GM18517 (cell line): ENCODE measurements around the gene BCAM.
A peak's percentile ranks its signal among the peaks of the same experiment; 100 is the strongest.
"Not testable (repeated sequence)": the region's sequence is repeated elsewhere in the genome, so short reads cannot be mapped to it uniquely, and the experiment has no call there.

ENCODE experiments used
- ATAC-seq: cut with Tn5 transposase; IDR thresholded peaks from one replicate; pipeline ENCODE4 v1.9.1; 2021; ENCODE audit warnings: mild to moderate bottlenecking, moderate library complexity; ENCODE audit not compliant: unreplicated experiment

Gene BCAM

GRCh38 chr19:44808463-44809371 is at the start of gene BCAM:
BCAM (plus strand) TSS chr19:44809103; CDS start chr19:44809125, 22 bp downstream.
- ATAC-seq: no peak

DNA sequence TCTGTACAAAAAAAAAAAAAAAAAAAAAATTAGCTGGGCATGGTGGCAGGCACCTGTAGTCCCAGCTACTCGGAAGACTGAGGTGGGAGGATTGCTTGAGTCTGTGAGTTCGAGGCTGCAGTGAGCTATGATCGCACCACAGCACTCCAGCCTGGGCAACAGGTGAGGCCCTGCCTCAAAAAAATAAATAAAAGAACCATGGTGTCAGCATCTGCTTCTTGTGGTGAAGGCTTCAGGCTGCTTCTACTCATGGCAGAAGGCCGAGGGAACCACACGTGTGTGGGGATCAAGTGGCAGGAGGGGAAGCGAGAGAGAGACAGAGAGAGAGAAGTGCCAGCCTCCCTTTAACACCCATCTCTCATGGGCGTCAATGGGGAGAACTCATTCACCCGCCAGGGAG is 46.9 kb upstream of the BCAM start:
- ATAC-seq: no peak

- no peak for ATAC-seq
Observed at GRCh38 chr19:44765033-44765948, 43.6 kb upstream of the BCAM start.

GRCh38 chr19:44765949-44766335 is 43.0 kb upstream of the BCAM start:
- ATAC-seq: no peak

DNA sequence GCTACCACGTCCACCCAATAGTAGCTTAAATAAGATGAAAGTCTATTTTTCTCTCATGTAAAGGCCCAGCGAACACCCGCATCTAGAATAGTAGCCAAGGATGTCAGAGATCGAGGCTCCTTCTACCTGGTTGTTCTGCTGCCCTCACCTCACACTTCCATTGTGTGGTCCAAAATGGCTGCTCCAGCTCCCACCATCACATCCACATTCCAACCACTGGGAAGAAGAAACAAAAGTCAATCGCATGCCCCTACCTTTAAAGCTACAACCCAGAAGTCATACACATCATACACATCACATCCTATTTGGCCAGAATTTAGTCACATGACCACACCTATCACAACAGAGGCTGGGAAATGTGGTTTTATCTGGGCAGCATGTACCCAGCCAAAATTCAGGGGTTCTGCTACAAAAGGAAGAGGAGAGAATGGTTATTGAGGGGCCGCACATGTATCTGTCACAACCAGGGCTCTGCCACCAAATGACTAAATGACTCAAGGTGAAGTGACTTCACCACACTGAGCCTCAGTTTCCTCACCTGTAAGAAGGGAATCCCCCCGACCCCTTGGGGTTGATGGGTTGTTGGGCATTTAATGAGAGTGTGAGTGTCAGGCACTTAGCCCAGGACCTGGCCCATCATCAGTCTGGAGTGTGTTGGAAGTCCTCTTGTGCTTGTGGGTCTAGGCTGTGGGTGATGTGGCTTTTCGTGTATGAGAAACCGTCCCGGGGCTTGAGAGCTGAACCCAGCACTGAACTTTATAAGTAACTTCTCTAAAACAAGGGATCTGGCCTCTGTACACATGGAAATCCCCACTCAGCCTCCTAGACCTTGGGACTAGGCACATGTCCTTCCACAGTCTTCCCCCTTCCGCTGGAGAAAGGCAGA is 41.4 kb upstream of the BCAM start:
- ATAC-seq: no peak

GRCh38 chr19:44770550-44771257 is 38.2 kb upstream of the BCAM start:
- peak; percentile 92 for ATAC-seq

GRCh38 chr19:44772144-44772543 is 36.8 kb upstream of the BCAM start:
- not testable (repeated sequence) for ATAC-seq

GRCh38 chr19:44772959-44773358 is 35.9 kb upstream of the BCAM start:
- no peak for ATAC-seq

DNA sequence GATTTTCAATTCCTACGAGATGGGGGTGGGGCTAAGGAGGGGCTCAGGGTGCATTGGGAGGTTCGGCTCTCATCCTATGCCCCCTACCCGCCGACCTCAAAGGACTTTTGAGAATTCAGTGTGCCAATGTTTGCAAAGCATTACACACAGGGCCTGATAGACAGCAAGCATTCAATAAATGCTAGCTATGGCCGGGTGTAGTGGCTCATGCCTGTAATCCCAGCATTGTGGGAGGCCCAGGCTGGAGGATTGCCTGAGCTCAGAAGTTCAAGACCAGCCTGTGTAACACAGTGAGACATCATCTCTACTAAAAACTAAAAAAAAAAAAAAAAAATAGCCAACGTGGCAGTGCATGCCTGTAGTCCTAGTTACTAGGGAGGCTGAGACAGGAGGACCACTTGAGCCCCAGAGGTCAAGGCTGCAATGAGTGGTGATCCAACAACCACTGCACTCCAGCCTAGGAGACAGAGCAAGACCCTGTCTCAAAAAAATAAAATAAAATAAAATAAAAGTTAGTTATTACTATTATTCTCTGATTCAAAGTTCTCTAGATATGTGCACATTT is 33.1 kb upstream of the BCAM start:
- no peak for ATAC-seq

DNA sequence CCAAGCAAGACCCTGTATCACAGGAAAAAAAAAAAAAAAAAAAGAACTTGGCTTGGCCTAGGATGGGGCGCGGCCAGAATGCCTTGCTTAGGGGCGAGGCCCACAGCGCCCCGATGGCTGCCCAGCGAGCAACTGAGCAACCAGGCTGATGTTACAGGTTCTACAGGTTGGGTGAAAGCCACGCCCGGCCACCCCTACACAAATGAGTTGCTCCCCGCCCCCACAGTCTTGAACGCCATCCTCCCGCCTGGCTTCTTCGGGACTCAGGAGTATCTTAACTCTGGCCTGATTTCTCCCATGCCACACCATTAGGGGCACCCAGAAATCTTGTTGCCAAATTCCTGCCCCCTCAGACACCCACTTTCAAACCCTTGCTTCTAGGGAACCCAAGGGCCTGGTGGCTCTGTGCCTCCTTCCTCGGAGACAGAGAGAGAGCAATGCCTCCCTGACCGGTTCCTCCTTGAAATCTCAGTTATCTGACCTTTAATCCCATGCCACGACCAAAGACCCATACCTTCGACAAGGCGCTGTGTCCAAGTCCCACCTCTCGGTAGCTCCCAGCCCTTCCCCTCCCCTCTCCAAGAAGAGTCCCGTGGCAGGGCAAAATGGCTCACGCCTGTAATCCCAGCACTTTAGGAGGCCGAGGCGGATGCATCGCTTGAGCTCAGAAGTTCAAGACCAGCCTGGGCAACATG is 32.4 kb upstream of the BCAM start:
- ATAC-seq: no peak

DNA sequence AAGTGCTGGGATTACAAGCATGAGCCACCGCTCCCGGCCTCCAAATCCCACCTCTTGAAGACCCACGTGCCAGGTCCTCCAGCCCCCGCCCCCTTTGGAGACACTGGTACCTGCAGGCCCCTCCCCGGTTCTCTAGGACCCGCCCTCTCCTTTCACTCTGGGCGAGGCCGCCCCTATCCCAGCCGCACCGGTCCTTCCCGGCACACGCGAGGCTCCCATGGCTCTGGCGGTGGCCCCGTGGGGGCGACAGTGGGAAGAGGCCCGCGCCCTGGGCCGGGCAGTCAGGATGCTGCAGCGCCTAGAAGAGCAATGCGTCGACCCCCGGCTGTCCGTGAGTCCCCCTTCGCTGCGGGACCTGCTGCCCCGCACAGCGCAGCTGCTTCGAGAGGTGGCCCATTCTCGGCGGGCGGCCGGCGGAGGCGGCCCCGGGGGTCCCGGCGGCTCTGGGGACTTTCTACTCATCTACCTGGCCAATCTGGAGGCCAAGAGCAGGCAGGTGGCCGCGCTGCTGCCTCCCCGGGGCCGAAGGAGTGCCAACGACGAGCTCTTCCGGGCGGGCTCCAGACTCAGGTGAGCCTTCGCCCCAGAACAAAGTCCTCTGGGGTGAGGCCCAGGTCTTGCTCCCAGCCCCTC is 31.1 kb upstream of the BCAM start, which contains the start of gene CBLC:
Gene CBLC, plus strand, starts transcription at position 176 of the 633 bp plus-strand sequence. Its CDS starts 42 bp downstream, at position 218.
- no peak for ATAC-seq

DNA sequence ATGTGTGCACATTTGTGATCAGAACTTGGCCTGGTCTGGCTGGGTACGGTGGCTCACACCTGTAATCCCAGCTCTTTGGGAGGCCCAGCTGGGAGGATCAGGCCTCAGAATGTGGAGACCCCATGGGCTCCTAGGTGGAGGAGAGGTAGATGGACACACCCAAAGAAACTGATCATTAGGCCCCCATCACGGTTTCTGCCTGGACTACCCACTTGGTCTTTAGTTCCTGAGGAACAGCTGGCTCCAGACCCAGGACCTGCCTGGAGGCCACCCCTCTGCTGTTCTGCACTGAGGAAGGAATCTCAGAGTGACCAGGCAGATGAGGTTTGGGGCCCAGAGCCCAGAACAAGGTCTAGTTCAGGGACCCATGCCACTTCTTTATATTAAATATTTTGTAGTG is 29.8 kb upstream of the BCAM start:
- no peak for ATAC-seq

DNA sequence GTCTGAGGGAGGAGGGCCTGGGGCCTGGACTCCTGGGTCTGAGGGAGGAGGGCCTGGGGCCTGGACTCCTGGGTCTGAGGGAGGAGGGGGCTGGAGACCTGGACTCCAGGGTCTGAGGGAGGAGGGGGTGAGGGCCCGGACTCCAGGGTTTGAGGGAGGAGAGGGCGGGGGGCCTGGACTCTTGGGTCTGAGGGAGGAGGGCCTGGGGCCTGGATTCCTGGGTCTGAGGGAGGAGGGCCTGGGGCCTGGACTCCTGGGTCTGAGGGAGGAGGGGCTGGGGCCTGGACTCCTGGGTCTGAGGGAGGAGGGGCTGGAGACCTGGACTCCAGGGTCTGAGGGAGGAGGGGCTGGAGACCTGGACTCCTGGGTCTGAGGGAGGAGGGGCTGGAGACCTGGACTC is 27.2 kb upstream of the BCAM start:
- not testable (repeated sequence) for ATAC-seq

DNA sequence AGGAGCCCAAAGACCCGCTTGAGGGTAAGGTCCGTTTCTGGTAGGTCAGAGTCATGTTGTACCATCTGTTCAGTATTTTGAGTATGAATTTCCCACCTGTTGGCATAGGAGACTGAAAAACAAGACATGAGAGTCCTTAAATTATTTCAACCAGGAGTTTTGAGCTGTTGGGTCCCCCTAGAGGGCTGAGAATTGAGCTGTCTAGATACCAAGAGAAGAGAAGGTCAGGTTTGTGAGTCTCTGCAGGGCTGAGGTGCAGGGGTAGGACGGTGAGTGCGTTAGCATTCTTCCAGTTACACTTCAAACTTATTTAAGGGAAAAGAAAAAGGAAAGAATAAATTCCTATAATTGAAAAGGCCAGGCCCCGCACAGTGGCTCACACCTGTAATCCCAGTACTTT is 26.2 kb upstream of the BCAM start:
- ATAC-seq: no peak

- no peak for ATAC-seq
Observed at GRCh38 chr19:44783545-44783944, 25.4 kb upstream of the BCAM start.

DNA sequence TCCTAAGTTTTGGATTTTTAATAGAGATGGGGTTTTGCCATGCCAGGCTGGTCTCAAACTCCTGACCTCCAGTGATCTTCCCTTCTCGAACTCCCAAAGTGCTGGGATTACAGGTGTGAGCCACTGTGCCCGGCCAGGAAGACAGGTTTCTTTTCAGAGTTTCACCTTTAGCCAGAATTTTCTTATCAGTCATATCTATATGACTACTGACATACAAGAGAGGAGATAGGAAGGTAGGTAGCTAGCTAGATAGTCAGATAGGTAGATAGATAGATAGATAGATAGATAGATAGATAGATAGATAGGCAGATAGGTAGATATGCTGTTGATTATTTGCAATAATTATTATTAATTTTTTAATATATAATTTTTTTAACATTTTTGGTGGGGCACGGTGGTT is 23.6 kb upstream of the BCAM start:
- no peak for ATAC-seq

DNA sequence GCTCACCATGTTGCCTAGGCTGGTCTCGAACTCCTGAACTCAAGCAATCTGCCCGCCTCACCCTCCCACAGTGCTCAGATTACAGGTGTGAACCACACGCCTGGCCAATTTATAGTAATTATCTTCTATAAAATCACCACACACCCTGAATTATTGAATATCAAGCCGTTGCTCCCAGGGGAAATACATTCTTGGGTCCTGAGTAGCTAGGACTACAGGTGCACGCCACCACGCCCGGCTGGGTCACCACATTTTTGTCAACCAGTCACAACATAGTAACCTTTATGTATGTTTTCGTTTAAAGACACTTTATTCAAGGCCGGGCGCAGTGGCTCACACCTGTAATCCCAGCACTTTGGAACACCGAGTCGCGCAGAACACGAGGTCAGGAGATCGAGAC is 22.9 kb upstream of the BCAM start:
- no peak for ATAC-seq

GRCh38 chr19:44788971-44789370 is 19.9 kb upstream of the BCAM start:
- ATAC-seq: no peak
